Cardiac septum (tissue), 1 donor: ENCODE measurements around the gene ATOX1. TPM values are rescaled to one million over a fixed set of nuclear protein-coding genes. Genes with fewer than 3 reads are reported as not detected.
"Not testable (repeated sequence)": the region's sequence is repeated elsewhere in the genome, so short reads cannot be mapped to it uniquely, and the experiment has no call there.

ENCODE experiments used
- DNase-seq: peaks from one replicate; pipeline ENCODE4 v3.0.0-alpha.2; 2020; ENCODE audit warnings: low spot score
- intact Hi-C: fragments of 100-400 bp; cut with DNase I; formaldehyde crosslinking; loops from one replicate; pipeline ENCODE4 v1.14.0; 2022
- total RNA-seq: library from RNA; stranded (reverse); fragmentation: NEBNext Ultra II Directional; extraction: Animal tissue kit (Norgen Biotek cat#: 25700); gene quantifications from one replicate; pipeline ENCODE4 v1.2.1, GENCODE V29; 2021
- donor health status: DM: no; HTN: no; CAD: no.

ATOX1 gene
- total RNA-seq, 1 donor from 2014 or later: 61.4 TPM

DNA sequence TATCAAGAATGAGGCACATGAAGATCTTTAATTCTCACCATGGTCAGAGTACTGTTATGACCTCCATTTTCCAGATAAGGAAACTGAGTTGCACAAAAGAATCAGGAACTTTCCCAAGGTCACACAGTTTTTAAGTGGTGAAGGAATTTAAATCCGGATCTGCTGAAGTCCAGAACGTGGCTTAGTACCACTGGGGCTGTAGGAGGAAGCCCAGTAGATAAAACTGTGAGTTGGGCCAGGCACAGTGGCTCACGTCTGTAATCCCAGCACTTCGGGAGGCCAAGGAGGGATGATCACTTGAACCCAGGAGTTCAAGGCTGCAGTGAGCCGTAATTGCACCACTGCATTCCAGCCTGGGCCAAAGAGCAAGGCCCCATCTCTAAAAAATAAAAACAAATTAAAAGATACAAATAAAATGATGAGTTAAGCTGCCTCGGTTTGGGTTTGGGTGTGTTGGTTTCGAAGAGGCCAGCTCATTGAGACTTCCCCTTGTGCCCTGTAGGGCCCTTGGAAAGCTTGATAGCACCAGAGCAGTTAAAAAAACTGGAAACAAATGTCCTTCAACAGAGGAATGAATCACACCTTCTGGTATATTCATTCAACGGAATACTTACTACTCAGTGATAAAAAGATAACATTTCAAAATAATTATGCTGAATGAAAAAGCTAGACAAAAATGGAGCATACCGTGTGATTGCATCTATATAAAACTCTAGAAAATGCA is 20.1 kb downstream of the ATOX1 start:
- intact Hi-C loops: no loop called here
- no peak for DNase-seq

DNA sequence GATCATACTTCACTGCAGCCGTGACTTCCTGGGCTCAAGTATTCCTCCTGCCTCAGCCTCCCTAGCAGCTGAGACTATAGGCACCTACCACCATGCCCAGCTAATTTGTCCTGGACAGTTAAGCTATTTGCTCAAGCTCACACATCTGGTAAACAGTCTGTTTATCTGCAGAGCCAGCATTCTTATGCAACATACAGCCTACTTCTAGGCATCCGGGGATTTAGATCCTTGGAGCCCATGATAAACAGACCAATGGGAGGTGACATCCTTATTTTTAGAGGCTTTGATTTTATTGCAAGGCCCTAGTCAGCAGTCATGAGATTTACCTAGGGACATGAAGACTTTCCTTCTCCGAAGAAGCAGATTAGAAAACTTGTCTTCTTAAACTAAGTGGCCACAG is 21.0 kb downstream of the ATOX1 start:
- intact Hi-C loops: no loop called here

DNA sequence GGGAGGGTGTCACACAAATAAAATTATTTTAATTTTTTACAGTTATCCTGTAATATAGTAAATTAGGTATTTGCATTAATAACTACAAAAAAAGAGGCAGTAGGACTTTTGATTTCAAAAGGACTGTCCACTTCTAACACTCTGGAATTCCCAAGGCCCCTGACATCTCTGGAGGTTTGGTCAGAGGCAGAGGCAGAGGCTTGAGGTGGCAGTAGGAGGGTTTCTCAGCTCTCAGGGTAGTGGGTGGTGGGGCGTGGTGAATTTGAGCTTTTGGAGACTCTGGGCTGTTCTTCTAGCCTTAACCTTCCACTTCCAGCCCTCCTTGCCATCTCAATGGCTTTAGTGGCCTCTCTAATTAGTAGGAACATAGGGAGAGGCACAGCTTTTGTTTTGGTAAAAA is 22.8 kb downstream of the ATOX1 start:
- no peak for DNase-seq
- intact Hi-C loops: no loop called here

More for the DNA sequence above, 21.0 kb downstream of the ATOX1 start:
- no peak for DNase-seq

DNA sequence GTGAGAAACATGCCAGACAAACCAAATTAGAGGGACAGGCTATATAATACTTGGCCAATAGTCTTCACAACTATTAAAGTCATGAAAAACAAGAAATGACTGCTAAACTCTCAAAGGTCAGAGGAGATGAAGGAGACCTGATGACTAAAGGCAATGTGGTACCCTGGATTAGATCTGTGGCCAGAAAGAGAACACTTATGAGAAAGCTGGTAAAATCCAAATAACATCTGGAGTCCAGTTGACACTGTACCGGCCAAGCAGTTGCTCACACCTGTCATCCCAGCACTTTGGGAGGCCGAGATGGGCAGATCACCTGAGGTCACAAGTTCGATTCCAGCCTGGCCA is 24.4 kb downstream of the ATOX1 start:
- intact Hi-C loops: no loop called here
- DNase-seq: no peak

- no peak for DNase-seq
- intact Hi-C loops: no loop called here
Observed at GRCh38 chr5:151733358-151734063, 24.9 kb downstream of the ATOX1 start.

DNA sequence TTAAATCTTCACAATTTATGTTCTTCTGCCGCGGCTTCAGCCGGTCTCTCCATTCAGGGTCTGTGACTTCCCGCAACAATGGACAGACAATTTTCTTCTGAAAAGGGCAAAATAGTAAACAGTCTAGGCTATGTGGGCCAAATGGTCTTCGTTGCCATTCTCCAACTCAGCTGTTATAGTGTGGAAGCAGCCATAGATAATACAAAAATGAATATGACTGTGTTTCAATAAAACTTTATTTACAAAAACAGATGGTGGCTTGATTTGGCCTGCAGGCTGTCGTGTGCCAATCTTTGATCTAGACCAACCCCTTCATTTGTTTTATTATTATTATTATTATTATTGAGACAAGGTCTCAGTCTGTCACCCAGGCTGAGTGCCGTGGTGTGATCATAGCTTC is 28.1 kb downstream of the ATOX1 start:
- intact Hi-C loops: no loop called here
- no peak for DNase-seq

- DNase-seq, intact Hi-C loops: not testable (repeated sequence)
Observed at GRCh38 chr5:151729597-151729996, 28.8 kb downstream of the ATOX1 start.

GRCh38 chr5:151724360-151724759 is 34.1 kb downstream of the ATOX1 start:
- DNase-seq: no peak
- intact Hi-C loops: no loop called here

DNA sequence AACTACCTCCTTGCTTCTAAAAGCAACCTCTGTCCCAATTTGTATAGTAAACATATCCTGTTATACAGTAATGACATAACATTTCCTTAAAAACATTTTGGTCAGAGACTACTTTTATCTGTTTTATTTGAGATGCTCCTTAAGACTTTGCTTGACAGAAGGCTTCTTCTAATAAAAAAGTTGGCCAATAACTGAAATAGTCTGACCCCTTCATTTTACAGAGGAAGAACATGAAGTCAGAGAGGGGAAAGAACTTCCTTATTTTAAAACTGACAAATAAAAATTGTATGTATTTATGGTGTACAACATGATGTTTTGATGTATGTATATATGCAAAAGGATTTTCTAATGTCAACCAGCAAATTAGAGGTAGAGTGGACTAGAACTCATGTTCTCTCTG is 35.9 kb downstream of the ATOX1 start:
- intact Hi-C loops: no loop called here
- no peak for DNase-seq

GRCh38 chr5:151721812-151722391 is 36.5 kb downstream of the ATOX1 start:
- intact Hi-C loops: loop anchor here (2.0 kb wide), 1 partner anchor 63 kb away; no protein-coding TSS in a partner anchor
- DNase-seq: no peak

DNA sequence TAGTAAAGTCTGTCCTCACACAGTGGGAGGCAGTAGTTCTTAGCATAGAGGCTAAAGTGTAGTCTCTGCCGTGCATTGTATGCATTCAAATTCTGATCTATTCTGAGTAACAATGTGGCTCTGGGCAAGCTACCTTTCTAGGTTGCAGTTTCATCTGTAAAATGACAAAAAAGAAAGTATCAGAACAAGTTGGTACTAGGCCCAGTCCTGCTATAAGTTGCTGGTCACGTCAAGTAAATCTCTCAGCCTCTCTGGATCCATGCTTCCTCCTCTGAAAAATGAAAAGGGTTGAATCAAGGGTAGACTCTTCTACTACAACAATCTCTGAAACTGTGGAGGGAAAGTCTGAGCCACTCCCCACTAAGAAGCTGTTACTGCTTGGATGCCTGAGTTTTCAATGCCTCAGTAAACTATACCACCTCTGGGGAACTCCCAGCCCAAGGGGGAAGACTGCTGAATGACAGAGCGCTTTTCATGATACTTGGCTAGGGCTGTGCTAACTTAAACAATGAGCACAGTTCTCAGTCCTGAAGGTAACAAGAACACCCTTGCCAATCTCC is 37.3 kb downstream of the ATOX1 start:
- intact Hi-C loops: loop anchor here (2.0 kb wide), 1 partner anchor 62 kb away; no protein-coding TSS in a partner anchor
- no peak for DNase-seq

DNA sequence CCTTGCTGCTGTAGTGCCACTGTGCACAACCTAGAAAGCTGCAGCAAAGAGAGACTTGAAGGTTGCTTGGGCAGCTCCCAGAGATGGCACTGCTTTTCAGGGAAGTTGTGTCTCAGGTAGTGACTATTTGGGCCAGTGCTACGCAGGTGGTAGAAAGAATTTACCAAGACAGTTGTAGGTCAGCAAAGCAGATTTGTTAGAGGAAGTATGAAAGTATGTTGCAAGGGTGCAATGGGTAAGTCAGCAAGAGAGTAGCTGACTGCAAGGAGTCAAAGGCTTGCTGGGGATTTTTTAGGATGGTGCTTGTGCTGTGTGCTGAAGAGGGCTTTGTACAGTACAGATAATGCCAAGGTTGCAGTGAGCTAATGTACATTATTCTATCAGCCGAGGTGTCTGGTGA is 38.2 kb downstream of the ATOX1 start:
- intact Hi-C loops: loop anchor here (2.0 kb wide), 1 partner anchor 61 kb away; no protein-coding TSS in a partner anchor
- DNase-seq: no peak

DNA sequence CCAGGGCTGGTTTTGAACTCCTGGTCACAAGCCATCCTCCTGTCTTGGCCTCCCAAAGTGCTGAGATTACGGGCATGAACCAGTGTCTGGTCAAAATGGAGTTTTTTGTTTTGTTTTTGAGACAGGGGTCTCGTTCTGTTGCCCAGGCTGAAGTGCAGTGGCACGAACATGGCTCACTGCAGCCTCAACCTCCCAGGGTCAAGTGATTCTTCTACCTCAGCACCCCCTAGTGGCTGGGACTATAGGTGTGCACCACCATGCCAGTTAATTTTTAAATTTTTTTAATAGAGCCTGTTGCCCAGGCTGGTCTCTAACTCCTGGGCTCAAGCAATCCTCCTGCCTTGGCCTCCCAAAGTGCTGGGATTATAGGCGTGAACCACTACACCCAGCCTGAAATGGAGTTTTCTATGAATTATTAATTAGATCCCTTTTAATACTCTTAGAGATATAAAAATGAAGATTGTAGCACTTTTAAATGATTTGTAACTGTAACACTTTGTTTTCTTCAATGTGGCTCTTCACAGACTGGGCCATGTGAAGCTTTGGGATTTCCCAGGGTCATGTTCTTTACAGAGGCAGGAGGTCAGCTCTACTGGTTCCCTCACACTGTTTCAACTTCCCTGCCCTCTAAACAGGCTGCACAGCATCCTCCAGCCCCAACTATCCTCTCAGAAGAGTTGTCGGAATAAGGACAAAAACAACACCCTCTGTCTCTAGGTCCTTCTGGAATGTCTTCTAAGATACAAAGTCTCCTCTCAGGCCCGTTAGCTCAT is 39.0 kb downstream of the ATOX1 start:
- intact Hi-C loops: no loop called here
- DNase-seq: no peak

DNA sequence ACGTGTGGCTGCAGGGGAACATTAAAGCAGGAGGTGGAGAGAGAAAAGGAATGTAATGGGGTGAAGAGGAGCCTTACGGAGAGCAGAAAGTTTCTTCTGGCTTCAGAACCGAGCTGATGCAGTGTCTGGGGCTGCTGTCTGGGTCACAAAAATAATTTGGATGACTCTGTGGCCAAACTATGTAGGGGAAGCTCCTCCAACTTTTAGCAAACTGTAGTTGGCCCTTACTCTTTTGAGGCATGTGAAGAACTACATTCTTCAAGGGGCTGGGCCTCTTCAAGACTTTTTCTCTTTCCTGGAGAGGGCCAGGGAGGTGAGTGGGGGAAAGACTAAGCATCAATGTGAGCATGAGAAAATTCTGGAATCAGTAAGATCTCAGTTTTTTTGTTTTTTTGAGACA is 39.8 kb downstream of the ATOX1 start:
- intact Hi-C loops: loop anchor here (1.0 kb wide), 1 partner anchor 22 kb away; no protein-coding TSS in a partner anchor
- DNase-seq: no peak

DNA sequence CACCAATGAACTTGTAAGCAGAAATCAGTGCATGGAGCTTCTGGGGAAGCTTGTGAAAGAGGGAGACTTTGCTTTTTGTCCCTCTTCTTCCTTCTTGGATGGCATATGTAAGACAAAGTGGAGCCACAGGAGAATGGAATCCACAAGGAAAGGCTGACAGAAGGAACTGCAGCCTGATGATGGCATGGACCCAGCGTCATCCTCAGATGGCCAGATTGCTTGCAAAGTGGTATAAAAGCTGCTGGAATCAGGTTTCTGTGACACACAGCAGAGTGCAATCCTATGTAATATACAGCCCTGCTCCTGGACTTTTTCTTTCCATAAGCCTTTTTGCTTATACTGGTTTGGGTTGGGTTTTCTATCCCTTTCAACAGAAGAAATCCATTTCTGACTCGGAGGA is 40.3 kb downstream of the ATOX1 start:
- no peak for DNase-seq
- intact Hi-C loops: loop anchor here (1.0 kb wide), 1 partner anchor 22 kb away; no protein-coding TSS in a partner anchor

- DNase-seq: no peak
- intact Hi-C loops: no loop called here
Observed at GRCh38 chr5:151717416-151717815, 41.0 kb downstream of the ATOX1 start.

DNA sequence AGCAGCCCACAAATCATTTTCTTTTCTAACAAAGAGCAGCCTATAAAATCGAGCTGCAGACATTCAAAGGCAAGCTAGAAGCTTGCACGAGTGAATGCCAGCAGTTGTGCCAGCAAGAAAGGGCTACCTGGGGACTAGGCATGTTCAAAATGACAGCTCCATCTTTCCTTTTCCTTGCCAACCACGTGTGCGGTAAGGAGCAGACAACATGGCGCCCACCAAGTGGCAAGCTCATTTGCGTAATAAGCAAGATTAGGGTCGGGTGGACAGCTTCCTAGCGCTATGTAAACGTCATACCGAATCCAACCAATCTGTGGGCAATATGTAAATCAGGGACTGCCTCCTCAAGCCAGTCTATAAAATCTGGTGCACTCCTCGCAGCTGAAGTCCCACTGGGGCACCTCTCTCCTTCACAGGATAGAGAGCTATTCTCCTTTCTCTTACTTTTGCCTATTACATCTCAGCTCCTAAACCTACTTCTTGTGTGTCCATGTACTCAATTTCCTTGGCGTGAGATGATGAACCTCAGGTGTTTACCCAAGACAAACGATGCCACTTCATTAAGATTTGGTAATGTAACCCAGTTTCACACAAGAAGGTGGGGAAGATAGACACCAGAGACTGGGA is 49.2 kb downstream of the ATOX1 start:
- DNase-seq: no peak
- intact Hi-C loops: no loop called here

GRCh38 chr5:151708126-151708525 is 50.3 kb downstream of the ATOX1 start:
- DNase-seq: no peak
- intact Hi-C loops: no loop called here

GRCh38 chr5:151707567-151707966 is 50.9 kb downstream of the ATOX1 start:
- no peak for DNase-seq
- intact Hi-C loops: no loop called here
